Activated CD8-positive, alpha-beta memory T cell treated with anti-CD3 and anti-CD28 coated beads, Interleukin-2, amount 50 U/mL, for 1 hour (primary cell): ENCODE measurements around the gene MX2.

ENCODE experiments used
- DNase-seq: peaks from one replicate; pipeline ENCODE4 v3.0.0-alpha.2; 2020; ENCODE audit errors: extremely low read depth

Gene MX2

GRCh38 chr21:41387042-41387819, 25.4 kb downstream of the MX2 start:
- DNase-seq: no peak

- DNase-seq: no peak
Measured at GRCh38 chr21:41387824-41388223, 26.0 kb downstream of the MX2 start.

- no peak for DNase-seq
Measured at GRCh38 chr21:41388259-41388658, 26.4 kb downstream of the MX2 start.

GRCh38 chr21:41390043-41390639, 28.3 kb downstream of the MX2 start:
- no peak for DNase-seq

GRCh38 chr21:41393876-41394465, 32.1 kb downstream of the MX2 start:
- DNase-seq: no peak

GRCh38 chr21:41396558-41397075, 34.8 kb downstream of the MX2 start:
- DNase-seq: no peak

GRCh38 chr21:41397471-41397891, 35.7 kb downstream of the MX2 start:
- no peak for DNase-seq

GRCh38 chr21:41398251-41398650, 36.4 kb downstream of the MX2 start:
- no peak for DNase-seq

- no peak for DNase-seq
Measured at GRCh38 chr21:41398831-41399230, 37.0 kb downstream of the MX2 start.

- no peak for DNase-seq
Measured at GRCh38 chr21:41399246-41399800, 37.5 kb downstream of the MX2 start.

- DNase-seq: no peak
Measured at GRCh38 chr21:41402231-41402630, 40.4 kb downstream of the MX2 start.

- no peak for DNase-seq
Measured at GRCh38 chr21:41402796-41403195, 41.0 kb downstream of the MX2 start.

- no peak for DNase-seq
Measured at GRCh38 chr21:41403331-41403730, 41.5 kb downstream of the MX2 start.

- DNase-seq: no peak
Measured at GRCh38 chr21:41403966-41404365, 42.1 kb downstream of the MX2 start.

GRCh38 chr21:41405321-41405720, 43.5 kb downstream of the MX2 start:
- no peak for DNase-seq

- no peak for DNase-seq
Measured at GRCh38 chr21:41406340-41406739, 44.5 kb downstream of the MX2 start.

GRCh38 chr21:41407541-41408460, 46.0 kb downstream of the MX2 start:
- no peak for DNase-seq

GRCh38 chr21:41410361-41410760, 48.5 kb downstream of the MX2 start:
- DNase-seq: no peak

GRCh38 chr21:41410767-41411448, 49.1 kb downstream of the MX2 start:
- no peak for DNase-seq

- DNase-seq: no peak
Measured at GRCh38 chr21:41411449-41412089, 49.7 kb downstream of the MX2 start.
